Muscle layer of duodenum (tissue), 2 donors: ENCODE data around the gene TMEM41A.

Source experiments
- H3K27ac ChIP-seq: one replicate; pipeline ENCODE4 v1.7.0; 2013; ENCODE audit warnings: mild to moderate bottlenecking, low read length
- H3K27me3 ChIP-seq: one replicate; pipeline ENCODE4 v1.7.0; 2013; ENCODE audit warnings: low read depth, mild to moderate bottlenecking, control low read depth, low read length
- H3K36me3 ChIP-seq, 2 donors: one replicate each; pipeline ENCODE4 v1.7.0; 2013; ENCODE audit warnings: low read length in 2 of 2, control low read depth in 1 of 2, mild to moderate bottlenecking in 1 of 2; ENCODE audit not compliant: insufficient read depth in 2 of 2, control insufficient read depth in 1 of 2
- H3K4me1 ChIP-seq, 2 donors: one replicate each; pipeline ENCODE4 v1.7.0; 2013; ENCODE audit warnings: low read length in 2 of 2, mild to moderate bottlenecking in 2 of 2, control low read depth in 1 of 2, moderate library complexity in 1 of 2; ENCODE audit not compliant: insufficient read depth in 2 of 2, control insufficient read depth in 1 of 2
- H3K4me3 ChIP-seq, 2 donors: one replicate each; pipeline ENCODE4 v1.7.0; 2013; ENCODE audit warnings: low read length in 2 of 2, low read depth in 1 of 2, mild to moderate bottlenecking in 1 of 2
- H3K9me3 ChIP-seq, 2 donors: one replicate each; pipeline ENCODE4 v1.7.0; 2013; ENCODE audit warnings: low read length in 2 of 2, control low read depth in 1 of 2, mild to moderate bottlenecking in 1 of 2; ENCODE audit not compliant: control insufficient read depth in 1 of 2
- donor health status: healthy.

Gene TMEM41A

GRCh38 chr3:185498503-185499396 is at the start of gene TMEM41A:
Gene TMEM41A, minus strand, starts transcription at chr3:185499035. Its CDS starts 74 bp downstream, at chr3:185498961.
- Histone ChIP-seq H3K4me1 (peaks cover 8 to 17% of the 10 kb centered on the region in 2 donors), H3K9me3 (no peaks in the 10 kb centered on the region), H3K27me3 (no peaks in the 10 kb centered on the region), H3K36me3 (peaks cover 23 to 27% of the 10 kb centered on the region in 2 donors), H3K4me3 (peak within 1 kb of the TSS; percentile 81 to 99), H3K27ac (peak within 1 kb of the TSS; percentile 86)

DNA sequence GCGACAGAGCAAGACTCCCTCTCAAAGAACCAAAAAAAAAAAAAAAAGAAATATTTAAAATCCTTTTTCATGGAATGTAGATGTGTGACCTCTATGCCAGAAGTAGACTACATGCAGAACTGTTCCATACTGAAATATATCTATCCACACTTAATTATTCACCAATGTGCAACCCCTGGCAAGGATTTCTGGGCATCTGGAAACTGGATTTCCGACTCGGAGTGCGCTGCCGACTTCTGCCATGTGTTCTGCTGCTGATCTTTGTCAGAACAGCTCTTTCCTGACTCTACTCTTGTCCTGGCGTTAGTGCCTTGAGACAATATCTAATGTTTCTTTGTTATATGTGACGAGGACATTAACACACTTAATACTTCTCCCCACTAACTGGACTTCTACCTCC is 41.9 kb upstream of the TMEM41A start:
- no peaks in the 10 kb centered on the region for H3K36me3 ChIP-seq
- H3K27me3 ChIP-seq: no peaks in the 10 kb centered on the region
- H3K4me3 ChIP-seq: no peak overlapping the region
- no peak overlapping the region for H3K27ac ChIP-seq
- no peaks in the 10 kb centered on the region for H3K9me3 ChIP-seq
- no peaks in the 10 kb centered on the region for H3K4me1 ChIP-seq

GRCh38 chr3:185539934-185540333 is 41.1 kb upstream of the TMEM41A start:
- Histone ChIP-seq H3K36me3 (no peaks in the 10 kb centered on the region), H3K9me3 (no peaks in the 10 kb centered on the region), H3K4me1 (no peaks in the 10 kb centered on the region), H3K27me3 (no peaks in the 10 kb centered on the region), H3K27ac (no peak overlapping the region), H3K4me3 (no peak overlapping the region)

DNA sequence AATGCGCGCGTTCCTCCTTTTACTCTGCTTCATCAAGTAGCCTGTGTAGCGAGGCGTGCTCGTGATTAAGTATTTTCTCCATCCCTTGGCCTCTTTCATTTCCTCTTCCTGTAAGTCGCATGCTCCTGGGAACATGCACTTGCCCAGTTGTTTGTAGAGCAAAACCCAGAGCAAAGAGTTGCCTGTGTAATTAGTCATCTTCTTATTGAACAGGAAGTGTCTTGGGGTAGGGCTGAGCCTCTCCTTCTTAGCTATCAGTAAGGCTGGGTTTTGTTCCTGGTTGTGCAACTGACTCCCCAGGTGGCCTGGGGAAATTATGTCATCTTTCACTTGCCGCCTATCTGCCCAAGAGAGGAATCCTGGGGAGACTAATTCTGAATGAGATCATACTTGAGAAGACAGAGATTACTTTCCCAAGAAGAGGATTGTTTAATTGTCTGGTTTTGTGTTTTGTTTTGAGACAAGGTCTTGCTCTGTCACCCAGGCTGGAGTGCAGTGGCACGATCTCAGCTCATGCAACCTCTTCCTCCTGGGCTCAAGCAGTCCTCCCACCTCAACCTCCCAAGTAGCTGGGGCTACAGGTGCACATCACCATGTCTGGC is 38.6 kb upstream of the TMEM41A start:
- peak overlapping the region; percentile 45 for H3K27ac ChIP-seq
- no peaks in the 10 kb centered on the region for H3K36me3 ChIP-seq

DNA sequence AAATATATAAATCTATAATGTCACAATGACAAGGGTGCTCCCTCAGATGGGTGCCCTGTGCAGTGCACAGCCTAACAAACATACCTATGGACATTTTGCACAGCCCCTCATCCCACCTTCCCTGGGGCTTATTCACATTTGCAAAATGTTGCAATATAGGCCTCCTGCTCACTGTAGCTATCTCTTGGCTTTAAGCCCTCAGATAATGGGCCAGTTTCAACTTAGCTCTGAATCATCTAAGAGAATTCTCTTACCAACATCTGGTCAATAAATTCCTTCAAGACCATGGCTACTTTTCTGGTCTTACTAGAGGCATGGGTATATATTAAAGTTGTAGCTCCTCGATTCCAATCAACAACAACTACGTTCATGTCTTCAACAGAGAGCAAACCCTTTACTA is 35.7 kb upstream of the TMEM41A start:
- Histone ChIP-seq H3K9me3 (no peaks in the 10 kb centered on the region), H3K4me1 (no peaks in the 10 kb centered on the region), H3K4me3 (no peak overlapping the region), H3K36me3 (no peaks in the 10 kb centered on the region), H3K27ac (no peak overlapping the region), H3K27me3 (no peaks in the 10 kb centered on the region)

More for the DNA sequence above, 38.6 kb upstream of the TMEM41A start:
- H3K9me3 ChIP-seq: no peaks in the 10 kb centered on the region
- no peaks in the 10 kb centered on the region for H3K4me1 ChIP-seq
- H3K4me3 ChIP-seq: no peak overlapping the region
- H3K27me3 ChIP-seq: no peaks in the 10 kb centered on the region

DNA sequence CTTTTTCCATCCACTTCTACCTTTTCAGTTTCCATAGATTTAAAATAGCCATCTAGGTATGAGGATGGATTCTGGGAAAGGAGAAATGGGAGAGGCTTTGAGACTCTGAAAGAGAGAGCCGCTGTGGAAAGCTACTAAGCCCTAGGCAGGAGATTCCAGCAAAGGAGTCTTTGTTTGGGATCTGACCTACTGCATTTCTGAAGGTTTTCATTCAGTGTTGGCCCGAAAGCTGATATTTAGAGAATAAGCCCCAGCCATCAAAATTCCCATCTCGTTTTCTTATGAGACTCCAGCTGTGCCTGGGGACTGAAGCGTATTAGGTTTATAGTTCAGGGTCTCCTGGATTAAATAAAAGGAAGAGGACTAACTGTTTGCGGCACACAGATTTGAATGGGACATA is 34.1 kb upstream of the TMEM41A start:
- H3K4me3 ChIP-seq: no peak overlapping the region
- H3K9me3 ChIP-seq: no peaks in the 10 kb centered on the region
- H3K4me1 ChIP-seq: no peaks in the 10 kb centered on the region
- H3K36me3 ChIP-seq: no peaks in the 10 kb centered on the region
- H3K27ac ChIP-seq: no peak overlapping the region
- no peaks in the 10 kb centered on the region for H3K27me3 ChIP-seq

- Histone ChIP-seq H3K9me3 (no peaks in the 10 kb centered on the region), H3K4me3 (no peak overlapping the region), H3K4me1 (no peaks in the 10 kb centered on the region), H3K36me3 (no peaks in the 10 kb centered on the region), H3K27ac (no peak overlapping the region), H3K27me3 (no peaks in the 10 kb centered on the region)
These were observed 32.0 kb upstream of the TMEM41A start for GRCh38 chr3:185530856-185531255.

GRCh38 chr3:185528532-185528931 is 29.7 kb upstream of the TMEM41A start:
- no peaks in the 10 kb centered on the region for H3K36me3 ChIP-seq
- no peaks in the 10 kb centered on the region for H3K9me3 ChIP-seq
- H3K27me3 ChIP-seq: no peaks in the 10 kb centered on the region
- no peak overlapping the region for H3K27ac ChIP-seq
- H3K4me3 ChIP-seq: no peak overlapping the region
- H3K4me1 ChIP-seq: no peaks in the 10 kb centered on the region

DNA sequence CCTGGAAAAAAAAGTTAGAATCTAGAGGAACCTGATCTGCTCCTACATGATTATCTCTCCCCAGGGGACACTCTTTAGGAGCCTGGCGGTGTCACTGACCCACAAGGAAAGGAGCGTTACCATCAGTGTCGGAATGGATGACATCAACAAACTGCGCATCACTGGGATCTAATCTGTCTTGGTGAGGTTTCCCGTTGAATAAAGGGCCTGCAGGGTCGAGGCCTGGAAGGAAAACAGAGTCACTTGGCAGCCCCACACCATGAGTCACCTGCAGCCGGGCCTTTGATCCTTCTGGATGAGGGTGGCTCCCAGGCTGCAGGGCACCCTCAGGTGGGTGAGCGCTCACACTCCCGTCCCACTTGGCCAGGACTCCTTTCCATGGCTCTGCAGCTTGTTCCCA is 28.5 kb upstream of the TMEM41A start:
- Histone ChIP-seq H3K4me3 (no peak overlapping the region), H3K36me3 (no peaks in the 10 kb centered on the region), H3K9me3 (no peaks in the 10 kb centered on the region), H3K27ac (no peak overlapping the region), H3K4me1 (no peaks in the 10 kb centered on the region), H3K27me3 (no peaks in the 10 kb centered on the region)

DNA sequence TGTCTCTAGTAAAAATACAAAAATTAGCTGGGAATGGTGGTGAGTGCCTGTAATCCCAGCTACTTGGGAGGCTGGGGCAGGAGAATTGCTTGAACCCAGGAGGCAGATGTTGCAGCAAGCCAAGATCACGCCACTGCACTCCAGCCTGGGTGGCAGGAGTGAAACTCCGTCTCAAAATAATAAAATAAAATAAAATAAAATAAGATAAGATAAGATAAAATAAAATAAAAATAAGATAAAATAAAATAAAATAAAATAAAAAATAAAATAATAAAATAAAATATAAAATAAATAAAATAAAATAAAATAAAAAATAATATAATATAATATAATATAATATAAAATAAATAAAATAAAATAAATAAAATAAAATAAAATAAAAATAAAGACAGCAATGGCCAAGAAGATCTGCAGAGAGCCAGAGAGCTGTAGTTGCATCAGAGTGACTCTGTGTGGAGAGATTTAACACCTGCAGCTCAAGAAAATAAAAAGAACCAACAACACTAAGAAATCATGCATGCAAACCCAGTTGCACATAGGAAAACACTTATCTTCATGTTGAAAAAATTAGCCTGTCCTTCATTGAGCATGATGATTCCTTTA is 27.6 kb upstream of the TMEM41A start:
- no peaks in the 10 kb centered on the region for H3K36me3 ChIP-seq
- no peak overlapping the region for H3K4me3 ChIP-seq
- H3K27me3 ChIP-seq: no peaks in the 10 kb centered on the region
- H3K9me3 ChIP-seq: no peaks in the 10 kb centered on the region
- no peak overlapping the region for H3K27ac ChIP-seq
- no peaks in the 10 kb centered on the region for H3K4me1 ChIP-seq

GRCh38 chr3:185521349-185522138 is 22.7 kb upstream of the TMEM41A start:
- no peaks in the 10 kb centered on the region for H3K27me3 ChIP-seq
- H3K27ac ChIP-seq: no peak overlapping the region
- H3K9me3 ChIP-seq: no peaks in the 10 kb centered on the region
- no peaks in the 10 kb centered on the region for H3K36me3 ChIP-seq
- H3K4me1 ChIP-seq: no peaks in the 10 kb centered on the region
- no peak overlapping the region for H3K4me3 ChIP-seq
